ENCODE results near the gene YAF2.
"Not testable (repeated sequence)": the region's sequence is repeated elsewhere in the genome, so short reads cannot be mapped to it uniquely, and the experiment has no call there.

YAF2 gene

GRCh38 chr12:42267413-42268190 lies 29.6 kb upstream of the YAF2 start:
- Mint-ChIP-seq H3K27me3 (ENCODE audit: low read depth) (peaks cover 4% of the 10 kb centered on the region), H3K4me1 (ENCODE audit: low read depth) (peaks cover 6% of the 10 kb centered on the region), H3K4me3 (no peak overlapping the region), H3K27ac (no peak overlapping the region), H3K36me3 (ENCODE audit: low read depth) (no peaks in the 10 kb centered on the region), H3K9me3 (no peaks in the 10 kb centered on the region)

DNA sequence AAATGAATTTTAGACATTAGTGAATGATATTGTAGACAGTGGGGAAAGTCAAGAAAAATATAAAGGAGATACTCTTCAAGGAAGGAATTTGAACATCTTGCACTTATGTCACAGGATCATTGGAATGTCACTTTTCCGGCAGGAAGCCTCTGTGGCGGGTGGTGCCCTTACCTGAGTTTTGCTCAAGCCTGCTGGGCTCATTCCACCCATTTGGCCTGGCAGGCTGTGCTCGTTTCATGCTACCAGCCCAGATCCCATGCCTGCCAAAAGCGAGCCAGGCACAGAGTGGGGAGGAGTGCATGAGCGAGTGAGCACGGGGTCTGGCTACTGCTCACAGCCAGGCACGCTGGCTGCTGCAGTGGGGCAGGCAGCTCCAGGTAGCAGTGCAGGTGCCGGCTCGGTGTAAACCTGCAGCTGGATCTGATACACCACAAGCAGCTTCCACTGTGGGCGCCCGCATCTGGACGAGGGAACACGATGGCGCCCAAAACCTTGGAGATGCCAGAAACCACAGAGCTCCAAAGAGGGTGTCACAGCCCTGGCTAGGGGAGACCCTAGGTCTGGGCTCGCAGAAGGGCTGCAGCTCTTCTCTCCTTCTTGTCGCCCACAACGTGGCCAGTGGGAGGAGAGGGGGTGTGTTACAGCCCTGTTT lies 28.7 kb upstream of the YAF2 start:
- Mint-ChIP-seq H3K4me1 (ENCODE audit: low read depth) (peaks cover 7% of the 10 kb centered on the region), H3K4me3 (no peak overlapping the region), H3K36me3 (ENCODE audit: low read depth) (no peaks in the 10 kb centered on the region), H3K27ac (no peak overlapping the region), H3K9me3 (no peaks in the 10 kb centered on the region), H3K27me3 (ENCODE audit: low read depth) (peaks cover 4% of the 10 kb centered on the region)

- Mint-ChIP-seq H3K9me3 (no peaks in the 10 kb centered on the region), H3K4me3 (no peak overlapping the region), H3K36me3 (ENCODE audit: low read depth) (no peaks in the 10 kb centered on the region), H3K27ac (no peak overlapping the region), H3K27me3 (ENCODE audit: low read depth) (no peaks in the 10 kb centered on the region), H3K4me1 (ENCODE audit: low read depth) (peaks cover 5% of the 10 kb centered on the region)
These were observed 24.2 kb upstream of the YAF2 start for GRCh38 chr12:42262271-42262670.

DNA sequence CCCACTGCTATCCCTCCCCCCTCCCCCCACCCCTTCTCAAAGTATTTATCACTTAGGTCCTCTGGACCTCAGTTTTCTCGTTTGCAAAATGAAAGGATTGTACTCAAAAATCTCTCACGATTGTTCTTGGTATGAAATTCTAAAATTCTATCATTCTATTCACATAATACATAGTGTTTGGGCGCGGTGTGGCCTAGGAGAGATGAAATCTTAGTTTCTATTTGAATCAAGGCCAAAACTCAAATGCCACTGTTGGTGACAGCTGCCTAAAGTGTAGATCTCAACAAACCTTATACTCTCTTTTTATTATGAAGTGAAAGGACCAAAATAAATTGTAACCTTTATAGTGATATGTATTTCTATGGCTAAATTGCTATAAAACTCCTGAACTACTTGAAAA lies 23.7 kb upstream of the YAF2 start:
- H3K27me3 Mint-ChIP-seq (ENCODE audit: low read depth) = no peaks in the 10 kb centered on the region
- no peaks in the 10 kb centered on the region for H3K9me3 Mint-ChIP-seq
- peaks cover 5% of the 10 kb centered on the region for H3K4me1 Mint-ChIP-seq (ENCODE audit: low read depth)
- no peaks in the 10 kb centered on the region for H3K36me3 Mint-ChIP-seq (ENCODE audit: low read depth)
- no peak overlapping the region for H3K27ac Mint-ChIP-seq
- H3K4me3 Mint-ChIP-seq = no peak overlapping the region

GRCh38 chr12:42260518-42260917 lies 22.5 kb upstream of the YAF2 start:
- Mint-ChIP-seq H3K27me3 (ENCODE audit: low read depth) (no peaks in the 10 kb centered on the region), H3K4me1 (ENCODE audit: low read depth) (peaks cover 5% of the 10 kb centered on the region), H3K36me3 (ENCODE audit: low read depth) (no peaks in the 10 kb centered on the region), H3K4me3 (no peak overlapping the region), H3K27ac (no peak overlapping the region), H3K9me3 (no peaks in the 10 kb centered on the region)

DNA sequence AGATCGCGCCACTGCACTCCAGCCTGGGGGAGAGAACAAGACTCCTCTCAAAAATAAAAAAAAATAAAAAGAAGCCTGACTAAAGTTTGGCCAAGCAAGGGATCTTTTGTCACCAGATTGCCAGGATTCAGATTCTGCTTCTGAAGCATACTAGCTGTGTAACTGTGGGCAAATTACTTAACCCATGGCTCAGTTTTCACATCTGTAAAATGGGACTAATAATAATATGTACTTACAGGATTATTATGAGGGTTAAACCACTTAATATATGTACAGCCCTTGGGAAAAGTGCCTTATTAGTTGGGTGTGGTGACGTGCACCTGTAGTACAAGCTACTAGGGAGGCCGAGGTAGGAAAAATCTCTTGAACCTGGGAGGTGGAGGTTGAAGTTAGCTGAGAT lies 21.7 kb upstream of the YAF2 start:
- Mint-ChIP-seq H3K36me3 (ENCODE audit: low read depth) (no peaks in the 10 kb centered on the region), H3K9me3 (no peaks in the 10 kb centered on the region), H3K27me3 (ENCODE audit: low read depth) (no peaks in the 10 kb centered on the region), H3K4me1 (ENCODE audit: low read depth) (peaks cover 2% of the 10 kb centered on the region), H3K27ac (no peak overlapping the region), H3K4me3 (no peak overlapping the region)

DNA sequence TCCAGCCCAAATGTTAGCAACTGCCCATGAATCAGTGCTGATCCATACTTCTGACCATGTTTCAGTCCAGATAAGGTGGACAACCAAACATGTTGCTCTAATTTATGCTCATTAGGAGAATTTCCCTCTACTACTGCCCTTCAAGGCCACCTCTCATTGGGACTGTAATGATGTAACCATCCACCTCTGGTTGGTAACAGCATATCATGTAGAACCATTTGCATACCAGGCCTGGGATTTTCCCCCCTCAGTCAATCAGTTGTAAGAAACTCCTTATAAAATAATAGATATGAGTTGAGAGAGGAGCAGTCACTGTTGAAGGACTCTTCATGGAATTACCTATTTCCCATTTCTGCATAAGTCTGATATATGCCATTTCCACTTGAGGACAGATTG lies 17.8 kb upstream of the YAF2 start:
- Mint-ChIP-seq H3K36me3 (ENCODE audit: low read depth) (no peaks in the 10 kb centered on the region), H3K4me3 (no peak overlapping the region), H3K4me1 (ENCODE audit: low read depth) (no peaks in the 10 kb centered on the region), H3K27me3 (ENCODE audit: low read depth) (peaks cover 22% of the 10 kb centered on the region), H3K27ac (no peak overlapping the region), H3K9me3 (peaks cover 5% of the 10 kb centered on the region)

GRCh38 chr12:42255221-42255865 lies 17.3 kb upstream of the YAF2 start:
- no peak overlapping the region for H3K27ac Mint-ChIP-seq
- no peaks in the 10 kb centered on the region for H3K4me1 Mint-ChIP-seq (ENCODE audit: low read depth)
- H3K36me3 Mint-ChIP-seq (ENCODE audit: low read depth) = no peaks in the 10 kb centered on the region
- no peak overlapping the region for H3K4me3 Mint-ChIP-seq
- H3K9me3 Mint-ChIP-seq = peaks cover 5% of the 10 kb centered on the region
- H3K27me3 Mint-ChIP-seq (ENCODE audit: low read depth) = peaks cover 26% of the 10 kb centered on the region

DNA sequence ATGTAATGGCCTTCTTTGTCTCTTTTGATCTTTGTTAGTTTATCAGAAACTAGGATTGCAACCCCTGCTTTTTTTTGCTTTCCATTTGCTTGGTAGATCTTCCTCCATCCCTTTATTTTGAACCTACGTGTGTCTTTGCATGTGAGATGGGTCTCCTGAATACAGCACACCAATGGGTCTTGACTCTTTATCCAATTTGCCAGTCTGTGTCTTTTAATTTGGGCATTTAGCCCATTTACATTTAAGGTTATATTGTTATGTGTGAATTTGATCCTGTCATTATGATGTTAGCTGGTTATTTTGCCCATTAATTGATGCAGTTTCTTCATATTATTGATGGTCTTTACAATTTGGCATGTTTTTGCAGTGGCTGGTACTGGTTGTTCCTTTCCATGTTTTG lies 14.6 kb upstream of the YAF2 start:
- not testable (repeated sequence) for H3K36me3 Mint-ChIP-seq (ENCODE audit: low read depth); H3K4me1 Mint-ChIP-seq (ENCODE audit: low read depth); H3K4me3 Mint-ChIP-seq; H3K9me3 Mint-ChIP-seq; H3K27ac Mint-ChIP-seq
- peaks cover 26% of the 10 kb centered on the region for H3K27me3 Mint-ChIP-seq (ENCODE audit: low read depth)

DNA sequence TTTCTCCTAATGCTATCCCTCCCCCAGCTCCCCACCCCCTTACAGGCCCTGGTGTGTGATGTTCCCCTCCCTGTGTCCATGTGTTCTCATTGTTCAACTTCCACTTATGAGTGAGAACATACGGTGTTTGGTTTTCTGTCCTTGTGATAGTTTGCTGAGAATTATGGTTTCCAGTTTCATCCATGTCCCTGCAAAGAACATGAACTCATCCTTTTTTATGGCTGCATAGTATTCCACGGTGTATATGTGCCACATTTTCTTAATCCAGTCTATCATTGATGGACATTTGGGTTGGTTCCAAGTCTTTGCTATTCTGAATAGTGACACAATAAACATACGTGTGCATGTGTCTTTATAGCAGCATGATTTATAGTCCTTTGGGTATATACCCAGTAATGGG lies 11.0 kb upstream of the YAF2 start:
- H3K27ac Mint-ChIP-seq; H3K4me3 Mint-ChIP-seq; H3K4me1 Mint-ChIP-seq (ENCODE audit: low read depth); H3K9me3 Mint-ChIP-seq; H3K36me3 Mint-ChIP-seq (ENCODE audit: low read depth): not testable (repeated sequence)
- H3K27me3 Mint-ChIP-seq (ENCODE audit: low read depth) = peaks cover 26% of the 10 kb centered on the region

DNA sequence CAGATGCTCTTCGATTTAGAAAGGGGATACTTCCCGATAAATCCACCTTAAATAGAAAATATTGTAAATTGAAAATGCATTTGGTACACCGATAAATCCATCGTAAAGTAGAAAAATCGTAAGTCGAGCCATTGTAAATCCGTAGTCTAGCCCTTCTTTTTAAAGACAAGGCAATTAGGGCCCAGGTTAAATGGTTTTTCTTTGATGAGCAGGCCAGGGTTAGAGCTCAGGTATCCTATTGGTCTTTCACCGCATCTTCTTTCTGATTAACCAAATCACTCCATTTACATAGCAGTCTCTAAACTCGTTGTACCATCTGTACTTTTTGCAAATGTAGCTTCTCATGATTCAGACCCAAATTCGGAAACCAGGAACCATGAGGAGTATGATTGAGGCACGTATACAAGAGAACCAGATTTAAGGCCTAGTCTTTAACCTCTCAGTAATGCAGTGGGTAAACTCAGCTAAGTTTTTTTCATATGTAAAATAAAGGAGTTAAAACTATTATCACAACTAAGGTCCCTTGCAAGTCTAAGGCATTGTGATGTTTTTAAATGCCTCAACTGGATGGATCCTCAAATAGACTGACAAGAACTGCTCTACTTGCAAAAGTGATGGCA lies 2.2 kb upstream of the YAF2 start:
- Mint-ChIP-seq H3K4me3 (no peak overlapping the region), H3K36me3 (ENCODE audit: low read depth) (peaks cover 11% of the 10 kb centered on the region), H3K27me3 (ENCODE audit: low read depth) (no peaks in the 10 kb centered on the region), H3K9me3 (no peaks in the 10 kb centered on the region), H3K4me1 (ENCODE audit: low read depth) (peaks cover 28% of the 10 kb centered on the region), H3K27ac (no peak overlapping the region)

DNA sequence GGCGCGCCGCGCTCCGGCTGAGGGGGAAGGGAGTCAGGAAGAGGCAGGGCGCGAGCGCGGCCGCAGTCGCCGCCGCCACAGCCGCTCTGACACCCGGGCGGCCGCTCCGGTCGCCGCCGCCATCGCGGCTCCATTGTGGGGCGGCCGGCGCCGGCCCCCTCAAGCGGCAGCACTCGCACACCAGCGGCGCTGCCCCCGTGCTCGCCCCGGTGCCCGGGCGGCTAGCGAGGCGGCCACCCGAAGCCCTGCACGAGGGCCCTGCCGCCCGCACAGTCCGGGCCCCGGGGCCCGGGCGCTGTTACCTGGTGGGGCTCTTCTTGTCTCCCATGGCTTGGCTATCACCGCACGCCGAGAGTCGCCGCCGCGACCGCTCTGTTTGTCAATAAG lies 202 bp downstream of the YAF2 start:
- H3K4me1 Mint-ChIP-seq (ENCODE audit: low read depth) = peaks cover 36% of the 10 kb centered on the region
- H3K27ac Mint-ChIP-seq = peak overlapping the region; percentile 86
- H3K27me3 Mint-ChIP-seq (ENCODE audit: low read depth) = no peaks in the 10 kb centered on the region

GRCh38 chr12:42237052-42237852 lies 796 bp downstream of the YAF2 start:
- Mint-ChIP-seq H3K4me1 (ENCODE audit: low read depth) (peaks cover 41% of the 10 kb centered on the region), H3K27ac (peak overlapping the region; percentile 81), H3K9me3 (no peaks in the 10 kb centered on the region), H3K27me3 (ENCODE audit: low read depth) (no peaks in the 10 kb centered on the region), H3K36me3 (ENCODE audit: low read depth) (peaks cover 24% of the 10 kb centered on the region), H3K4me3 (peak overlapping the region; percentile 88)

More for the DNA sequence above, 202 bp downstream of the YAF2 start:
- H3K4me3 Mint-ChIP-seq = peak overlapping the region; percentile 88
- no peaks in the 10 kb centered on the region for H3K9me3 Mint-ChIP-seq
- peaks cover 18% of the 10 kb centered on the region for H3K36me3 Mint-ChIP-seq (ENCODE audit: low read depth)

DNA sequence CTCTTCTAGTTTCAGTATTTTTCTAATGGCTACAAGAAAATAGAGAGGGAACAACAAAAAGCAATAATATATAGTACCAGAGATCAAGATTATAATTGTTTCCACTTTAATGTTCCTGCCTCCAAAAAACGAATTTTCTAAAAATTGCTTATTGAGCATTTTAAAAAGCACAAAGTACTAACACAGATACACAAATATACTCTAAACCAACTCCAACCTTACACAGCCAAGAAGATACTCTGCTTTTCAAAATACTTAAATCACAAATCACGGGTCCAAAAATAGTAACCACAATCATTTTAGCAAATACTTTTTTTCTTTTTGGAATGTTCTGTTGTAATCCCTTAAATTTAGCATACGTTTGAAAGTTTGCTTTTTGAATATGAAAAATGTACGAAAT lies 2.0 kb downstream of the YAF2 start:
- no peaks in the 10 kb centered on the region for H3K27me3 Mint-ChIP-seq (ENCODE audit: low read depth)
- H3K36me3 Mint-ChIP-seq (ENCODE audit: low read depth) = peaks cover 24% of the 10 kb centered on the region
- no peaks in the 10 kb centered on the region for H3K9me3 Mint-ChIP-seq
- H3K4me3 Mint-ChIP-seq = peak overlapping the region; percentile 71
- H3K4me1 Mint-ChIP-seq (ENCODE audit: low read depth) = peaks cover 37% of the 10 kb centered on the region
- H3K27ac Mint-ChIP-seq = no peak overlapping the region
